Endothelial cell of umbilical vein (primary cell): ENCODE results near the gene FMN2. TPM values are rescaled to one million over a fixed set of nuclear protein-coding genes. Genes with fewer than 3 reads are reported as not detected.

Experiments used
- BruUV-seq: library from RNA; stranded (reverse); fragments of 400-500 nt; replicated peaks from 2 replicates; lab custom pipeline; 2021; lab: Mats Ljungman, UMichigan
- CTCF ChIA-PET: fragments of 300-600, 350-600 bp; sonication (Branson Sonifier 250); formaldehyde crosslinking; loops from one replicate; lab custom pipeline; 2021; ENCODE audit warnings: antibody characterized with exemption, inconsistent platforms; lab: Charles Lee
- POLR2A ChIA-PET: fragments of 300-600, 350-600 bp; sonication (Branson Sonifier 250); formaldehyde crosslinking; loops from one replicate; lab custom pipeline; 2021; ENCODE audit warnings: antibody characterized with exemption, inconsistent platforms; lab: Charles Lee
- DNase-seq: peaks from one replicate; pipeline ENCODE4 v3.0.0-alpha.2; 2011; ENCODE audit warnings: low read depth, low spot score
- FAIRE-seq: peaks from 2 replicates; lab custom pipeline; 2011; peaks lifted over from hg19 to GRCh38; lab: Jason Lieb, UNC
- H2AFZ ChIP-seq: 2 replicates; pipeline ENCODE4 v1.6.0; 2012; ENCODE audit warnings: low read depth, low read length, control low read depth, inconsistent platforms
- H3K27ac ChIP-seq: 2 replicates; pipeline ENCODE4 v1.5.1; 2011; ENCODE audit warnings: low read depth, mild to moderate bottlenecking, control low read depth, low read length, moderate library complexity; ENCODE audit not compliant: insufficient read depth
- H3K27me3 ChIP-seq, 2 experiments: 2 replicates each; pipeline versions ENCODE4 v1.6.0 to v1.6.1; 2011; ENCODE audit warnings: low read length in 2 of 2, mixed read lengths in 1 of 2; ENCODE audit not compliant: control insufficient read depth in 2 of 2, insufficient read depth in 2 of 2
- H3K36me3 ChIP-seq, 2 experiments: 2 replicates in 1 of 2; 3 replicates in 1 of 2; pipeline ENCODE4 v1.5.1; 2011; ENCODE audit warnings: low read length in 2 of 2, mild to moderate bottlenecking in 1 of 2, moderate library complexity in 1 of 2; ENCODE audit not compliant: control insufficient read depth in 2 of 2, insufficient read depth in 2 of 2; ENCODE audit errors: extremely low read depth in 1 of 2
- H3K4me1 ChIP-seq: 3 replicates; pipeline ENCODE4 v1.5.1; 2011; ENCODE audit warnings: mild to moderate bottlenecking, low read length; ENCODE audit not compliant: control insufficient read depth, insufficient read depth; ENCODE audit errors: extremely low read depth
- H3K4me2 ChIP-seq: 2 replicates; pipeline ENCODE4 v1.6.1; 2011; ENCODE audit warnings: low read length, control low read depth, mixed read lengths; ENCODE audit not compliant: insufficient read depth
- H3K4me3 ChIP-seq, 3 experiments: fragments of 200-600 bp in 1 of 3; sonication (generic), shearing (Covaris generic) in 1 of 3; replicated peaks in 1 of 3; 2 replicates each; pipeline ENCODE4 v1.5.1; 2011 to 2016; ENCODE audit warnings: control low read depth in 3 of 3, low read length in 3 of 3, mild to moderate bottlenecking in 2 of 3, inconsistent platforms in 1 of 3, low read depth in 1 of 3, moderate library complexity in 1 of 3; ENCODE audit not compliant: insufficient read depth in 1 of 3
- H3K79me2 ChIP-seq: 2 replicates; pipeline ENCODE4 v1.6.0; 2012; ENCODE audit warnings: low read length, inconsistent platforms; ENCODE audit not compliant: control insufficient read depth, insufficient read depth
- H3K9ac ChIP-seq: replicated peaks from 2 replicates; pipeline ENCODE3; 2011; ENCODE audit warnings: low read length, control low read depth; ENCODE audit not compliant: insufficient read depth; ENCODE audit errors: extremely low read depth
- H3K9me1 ChIP-seq: replicated peaks from 3 replicates; pipeline ENCODE4 v1.6.0; 2011; ENCODE audit warnings: mild to moderate bottlenecking, low read length; ENCODE audit not compliant: control insufficient read depth, insufficient read depth; ENCODE audit errors: extremely low read depth
- H3K9me3 ChIP-seq: replicated peaks from 2 replicates; pipeline ENCODE4 v1.5.1; 2012; ENCODE audit warnings: low read length, inconsistent platforms; ENCODE audit not compliant: control insufficient read depth, insufficient read depth
- H4K20me1 ChIP-seq: replicated peaks from 2 replicates; pipeline ENCODE3; 2011; ENCODE audit warnings: mild to moderate bottlenecking, low read length; ENCODE audit not compliant: control insufficient read depth, insufficient read depth; ENCODE audit errors: extremely low read depth
- EZH2 ChIP-seq: IDR thresholded peaks from 2 replicates; pipeline ENCODE4 v1.6.1; 2012; ENCODE audit warnings: borderline replicate concordance, low read depth, mild to moderate bottlenecking, moderate library complexity, low read length, inconsistent platforms; ENCODE audit not compliant: severe bottlenecking
- FOS ChIP-seq: IDR thresholded peaks from 2 replicates; pipeline ENCODE4 v1.6.1; 2011; ENCODE audit warnings: mild to moderate bottlenecking, low read length, moderate library complexity, borderline replicate concordance; ENCODE audit not compliant: insufficient read depth
- GATA2 ChIP-seq: IDR thresholded peaks from 2 replicates; pipeline ENCODE4 v1.7.0; 2011; ENCODE audit warnings: low read depth, mild to moderate bottlenecking, moderate library complexity, mixed read lengths, low read length; ENCODE audit not compliant: insufficient read length, insufficient read depth
- JUN ChIP-seq: IDR thresholded peaks from 2 replicates; pipeline ENCODE4 v1.6.1; 2011; ENCODE audit warnings: borderline replicate concordance, low read depth; ENCODE audit not compliant: insufficient read length, insufficient read depth
- MYC ChIP-seq: IDR thresholded peaks from one replicate; pipeline ENCODE4 v1.6.1; 2011; ENCODE audit warnings: mild to moderate bottlenecking, low read depth, low read length
- POLR2A ChIP-seq: IDR thresholded peaks from 2 replicates; pipeline ENCODE4 v1.6.1; 2012; ENCODE audit warnings: low read depth, mild to moderate bottlenecking, control low read depth, low read length
- POLR2AphosphoS5 ChIP-seq: IDR thresholded peaks from 2 replicates; pipeline ENCODE4 v1.6.1; 2012; ENCODE audit warnings: low read depth, mild to moderate bottlenecking, control low read depth, low read length, moderate library complexity; ENCODE audit not compliant: insufficient read depth
- dilution Hi-C: fragments of 300-500 bp; cut with MboI; formaldehyde crosslinking; loops from one replicate; pipeline ENCODE4 v1.15.0; 2019; ENCODE audit warnings: low sequenced_read_pairs; ENCODE audit not compliant: extremely low pct_ligation_motif_present
- intact Hi-C: fragments of 100-400 bp; cut with micrococcal nuclease; formaldehyde crosslinking; loops from one replicate; pipeline ENCODE4 v1.10.0; 2022
- polyA plus RNA-seq, 4 experiments: library from polyadenylated mRNA; depleted of rRNA in 3 of 4; stranded (reverse) in 3 of 4; unstranded in 1 of 4; fragments of >200 nt; gene quantifications; 2 replicates each; pipeline versions ENCODE4 v1.2.1 to v1.2.3, GENCODE V29; 2011 to 2012; ENCODE audit warnings: missing spikeins in 1 of 4
- total RNA-seq: library from RNA; stranded (reverse); gene quantifications from 2 replicates; pipeline ENCODE4 v1.2.3, GENCODE V29; 2021
- TF ChIP-seq, protein P1 (sequence below), 2 donors: IDR thresholded peaks; 1 replicate in 1 of 2; 2 replicates in 1 of 2; pipeline ENCODE4 v1.5.1; 2011; ENCODE audit warnings: low read length in 2 of 2, mild to moderate bottlenecking in 2 of 2, moderate library complexity in 2 of 2, control low read depth in 1 of 2, inconsistent platforms in 1 of 2, low read depth in 1 of 2; ENCODE audit not compliant: insufficient read depth in 1 of 2; ENCODE audit errors: extremely low read depth in 1 of 2
- TF ChIP-seq, protein P2 (sequence below): IDR thresholded peaks from 2 replicates; pipeline ENCODE4 v1.6.1; 2011; ENCODE audit not compliant: insufficient read depth, insufficient read length

FMN2 gene
- total and polyA plus RNA-seq, 2 donors (not counting 3 experiments of a cell fraction or from before 2014, with no cell fraction given) = not detected

DNA sequence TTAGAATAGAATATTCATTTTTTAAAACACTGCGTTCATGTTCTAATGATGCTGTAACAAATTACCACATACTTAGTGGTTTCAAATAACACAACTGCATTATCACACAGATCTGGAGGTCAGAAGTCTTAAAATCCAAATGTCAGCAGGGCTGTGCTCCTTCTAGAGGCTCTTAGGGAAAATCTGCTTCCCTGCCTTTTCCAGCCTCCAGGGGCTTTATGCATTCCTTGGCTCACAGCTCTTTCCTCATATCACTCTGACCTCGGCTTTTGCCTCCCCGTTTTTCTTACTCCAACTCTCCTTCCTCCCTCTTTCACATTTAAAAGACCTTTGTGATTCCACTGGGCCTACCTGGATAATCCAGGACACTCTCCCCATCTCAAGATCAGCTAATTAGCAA is 18.6 kb upstream of the FMN2 start:
- BruUV-seq = no TSS peak
- intact Hi-C loops = no loop called here
- no peak for FAIRE-seq

More for the DNA sequence above, 18.6 kb upstream of the FMN2 start:
- ChIA-PET POLR2A (no interaction called here), CTCF (no interaction called here)
- H3K4me1 ChIP-seq = no peaks in the 10 kb centered on the region
- no peak overlapping the region for H3K4me3 ChIP-seq
- H3K36me3 ChIP-seq = no peaks in the 10 kb centered on the region
- no peaks in the 10 kb centered on the region for H3K79me2 ChIP-seq
- no peaks in the 10 kb centered on the region for H3K9me3 ChIP-seq
- DNase-seq = no peak
- no peaks in the 10 kb centered on the region for H3K27me3 ChIP-seq
- H3K4me2 ChIP-seq = no peak overlapping the region
- no peak overlapping the region for H3K27ac ChIP-seq
- H2AFZ ChIP-seq = no peak overlapping the region
- no peak overlapping the region for H3K9ac ChIP-seq
- dilution Hi-C loops = no loop called here
- no peak for TF ChIP-seq POLR2A
- TF ChIP-seq, protein P1, sequence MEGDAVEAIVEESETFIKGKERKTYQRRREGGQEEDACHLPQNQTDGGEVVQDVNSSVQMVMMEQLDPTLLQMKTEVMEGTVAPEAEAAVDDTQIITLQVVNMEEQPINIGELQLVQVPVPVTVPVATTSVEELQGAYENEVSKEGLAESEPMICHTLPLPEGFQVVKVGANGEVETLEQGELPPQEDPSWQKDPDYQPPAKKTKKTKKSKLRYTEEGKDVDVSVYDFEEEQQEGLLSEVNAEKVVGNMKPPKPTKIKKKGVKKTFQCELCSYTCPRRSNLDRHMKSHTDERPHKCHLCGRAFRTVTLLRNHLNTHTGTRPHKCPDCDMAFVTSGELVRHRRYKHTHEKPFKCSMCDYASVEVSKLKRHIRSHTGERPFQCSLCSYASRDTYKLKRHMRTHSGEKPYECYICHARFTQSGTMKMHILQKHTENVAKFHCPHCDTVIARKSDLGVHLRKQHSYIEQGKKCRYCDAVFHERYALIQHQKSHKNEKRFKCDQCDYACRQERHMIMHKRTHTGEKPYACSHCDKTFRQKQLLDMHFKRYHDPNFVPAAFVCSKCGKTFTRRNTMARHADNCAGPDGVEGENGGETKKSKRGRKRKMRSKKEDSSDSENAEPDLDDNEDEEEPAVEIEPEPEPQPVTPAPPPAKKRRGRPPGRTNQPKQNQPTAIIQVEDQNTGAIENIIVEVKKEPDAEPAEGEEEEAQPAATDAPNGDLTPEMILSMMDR (IDR thresholded peaks at IDR 0.05; ENCODE audit: extremely low read depth in 1 of 2, insufficient read depth in 1 of 2, low read depth in 1 of 2, low read length in 2 of 2) = no peak
- TF ChIP-seq JUN = no peak
- TF ChIP-seq MYC = no peak
- no peak for TF ChIP-seq POLR2AphosphoS5
- TF ChIP-seq GATA2 = no peak
- no peak for TF ChIP-seq EZH2
- TF ChIP-seq, protein P2, sequence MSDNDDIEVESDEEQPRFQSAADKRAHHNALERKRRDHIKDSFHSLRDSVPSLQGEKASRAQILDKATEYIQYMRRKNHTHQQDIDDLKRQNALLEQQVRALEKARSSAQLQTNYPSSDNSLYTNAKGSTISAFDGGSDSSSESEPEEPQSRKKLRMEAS = no peak
- TF ChIP-seq FOS = no peak
- no peaks in the 10 kb centered on the region for H4K20me1 ChIP-seq
- no peaks in the 10 kb centered on the region for H3K9me1 ChIP-seq
